NCI-H446 (cell line): ENCODE data around the gene MGMT.

ENCODE experiments used
- DNase-seq, 2 experiments: peaks; one replicate each; lab custom pipeline; 2025; lab: John Stamatoyannopoulos, UW

Gene MGMT

DNA sequence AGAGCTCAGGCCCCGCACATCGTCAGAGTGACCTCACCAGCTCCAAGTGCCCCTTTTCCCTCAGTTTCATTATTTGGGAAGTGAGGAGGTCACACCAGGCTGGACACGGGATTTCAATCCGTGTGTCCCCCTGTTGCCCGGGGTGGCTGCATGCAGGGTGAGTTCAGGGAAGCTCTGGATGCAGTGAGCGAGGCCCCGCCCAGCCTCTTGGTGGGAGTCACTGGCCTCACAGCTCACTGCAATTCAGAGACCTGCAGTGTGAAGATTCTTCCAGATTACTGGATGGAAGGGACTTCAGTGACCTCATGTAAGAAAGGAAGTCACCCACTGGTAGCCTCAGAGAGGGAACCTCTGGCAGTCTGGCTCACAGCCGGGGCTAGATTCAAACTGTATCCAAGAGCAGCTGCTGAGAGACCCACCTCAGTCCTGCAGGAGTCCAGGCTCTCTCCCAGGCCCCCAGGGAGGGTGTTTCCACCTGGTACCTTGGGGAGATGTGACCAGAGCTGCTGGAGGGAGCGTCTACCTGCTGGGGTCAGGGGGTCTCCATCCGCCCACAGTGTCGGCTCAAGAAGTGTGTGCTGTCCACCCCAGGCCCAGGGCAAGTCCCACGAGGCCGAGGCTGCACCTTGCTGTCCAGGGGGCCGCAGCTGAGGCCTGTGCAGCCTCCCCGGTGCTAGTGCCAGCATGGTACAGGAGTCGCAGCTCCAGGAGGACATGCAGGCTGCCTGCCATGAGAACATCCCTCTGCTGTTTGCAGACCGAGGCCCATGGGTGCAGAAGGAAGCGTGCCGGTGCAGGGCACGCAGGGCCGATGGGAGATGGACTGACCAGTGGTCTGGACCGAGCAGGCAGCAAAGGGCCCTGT is 54.4 kb downstream of the MGMT start:
- no peak for DNase-seq

DNA sequence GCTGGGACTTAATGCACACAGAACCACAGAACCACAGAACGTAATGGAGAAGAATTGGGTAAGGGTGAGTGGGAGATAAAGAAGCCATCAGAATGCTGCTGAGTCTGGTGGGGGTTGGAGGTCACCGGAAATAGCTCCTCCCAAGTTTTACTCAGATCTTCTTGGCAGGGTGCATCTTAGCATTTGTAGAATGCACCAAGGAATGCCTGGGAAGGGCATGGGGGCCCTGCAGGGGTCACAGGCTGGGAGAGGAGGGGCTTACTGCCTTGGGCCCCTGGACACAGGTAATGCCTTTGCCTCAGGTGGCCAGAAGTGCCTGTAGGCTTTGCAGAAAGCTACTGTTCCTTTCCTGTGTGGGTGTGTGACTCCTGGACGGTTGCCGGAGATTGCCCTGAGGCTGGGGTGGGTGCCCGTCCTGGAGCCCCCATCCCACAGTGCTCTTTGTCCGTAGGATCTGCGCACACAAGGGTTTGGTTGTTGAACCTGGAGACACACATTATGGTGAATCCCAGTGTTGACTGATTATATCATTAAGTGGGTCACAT is 55.1 kb downstream of the MGMT start:
- DNase-seq = no peak

DNA sequence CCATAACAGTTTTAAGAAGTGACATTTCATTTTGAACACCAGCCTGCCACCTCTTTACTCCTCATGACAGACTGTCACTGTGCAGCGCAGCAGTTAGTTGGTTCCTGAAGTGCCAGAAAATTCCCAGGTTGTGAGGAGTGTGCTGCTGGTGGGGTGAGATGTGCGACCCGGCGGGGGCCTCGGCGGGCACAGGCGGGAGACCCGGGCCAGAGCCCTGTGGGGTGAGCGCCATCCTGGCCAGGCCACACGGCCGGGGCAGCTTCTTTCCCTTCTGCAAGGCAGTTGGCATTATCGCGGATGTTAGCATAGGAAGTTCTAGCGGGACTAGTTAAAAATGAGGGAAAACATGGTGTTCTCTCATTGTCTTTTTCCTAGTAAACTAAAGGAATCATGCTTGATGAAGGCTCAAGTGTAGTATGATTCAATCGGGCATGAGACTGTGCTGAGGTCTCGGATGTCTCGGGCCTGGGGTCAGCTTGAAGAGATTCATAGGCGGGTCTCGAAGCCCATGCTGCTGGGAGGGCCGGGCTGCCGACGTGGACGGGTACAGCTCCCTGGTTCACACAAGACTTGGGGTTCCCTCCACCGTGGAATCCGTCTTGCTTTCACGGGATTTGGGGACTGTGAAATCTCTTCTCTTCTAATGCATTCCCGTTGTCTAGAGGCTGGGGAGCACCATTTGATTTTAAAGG is 56.1 kb downstream of the MGMT start:
- no peak for DNase-seq

DNA sequence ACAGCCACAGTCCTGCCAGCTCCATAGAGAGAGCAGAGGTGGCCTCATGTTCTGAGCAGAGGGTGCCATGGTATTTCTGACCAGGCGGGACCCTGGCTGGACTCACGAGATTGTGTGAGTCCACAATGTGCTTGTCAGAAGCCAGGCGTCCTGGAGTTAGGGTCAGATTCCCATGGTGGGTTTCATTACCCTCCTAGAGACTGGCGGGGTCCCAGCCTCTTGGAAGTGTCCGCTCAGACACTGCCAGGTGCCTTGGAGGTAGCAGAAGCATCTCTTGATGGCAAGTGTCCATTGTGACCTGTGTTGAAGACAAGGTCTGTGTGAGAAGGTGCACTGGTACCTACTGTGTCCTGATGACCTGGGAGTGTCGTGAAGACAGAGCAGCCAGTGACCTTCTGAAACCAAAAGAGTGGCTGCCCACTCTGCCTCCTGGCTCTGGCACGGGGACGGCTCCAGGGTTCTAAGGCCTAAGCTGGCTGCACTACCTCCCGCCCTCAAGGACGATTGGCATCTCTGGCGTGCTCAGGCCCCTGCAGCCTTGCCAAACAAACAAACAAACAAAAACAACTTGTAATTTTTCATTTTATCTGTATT is 56.8 kb downstream of the MGMT start:
- no peak for DNase-seq

DNA sequence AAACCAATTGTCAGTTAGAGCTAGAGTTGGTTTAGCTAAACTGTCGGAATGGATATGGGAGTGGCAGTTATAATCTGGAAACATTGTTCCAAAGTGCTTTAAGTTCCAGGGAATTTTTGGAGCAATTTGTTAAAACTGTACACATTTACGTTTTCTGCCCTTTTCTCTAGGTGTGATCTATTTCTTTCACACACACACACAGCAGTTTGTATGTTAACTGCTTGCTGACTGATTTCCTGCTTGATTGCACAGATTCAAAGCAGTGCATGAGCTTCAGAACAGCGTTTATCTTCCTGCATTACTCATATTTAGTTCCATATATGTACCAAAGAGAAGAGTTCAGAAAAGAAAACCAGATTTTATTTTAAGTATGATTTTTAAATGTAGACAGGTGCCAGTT is 57.9 kb downstream of the MGMT start:
- no peak for DNase-seq

DNA sequence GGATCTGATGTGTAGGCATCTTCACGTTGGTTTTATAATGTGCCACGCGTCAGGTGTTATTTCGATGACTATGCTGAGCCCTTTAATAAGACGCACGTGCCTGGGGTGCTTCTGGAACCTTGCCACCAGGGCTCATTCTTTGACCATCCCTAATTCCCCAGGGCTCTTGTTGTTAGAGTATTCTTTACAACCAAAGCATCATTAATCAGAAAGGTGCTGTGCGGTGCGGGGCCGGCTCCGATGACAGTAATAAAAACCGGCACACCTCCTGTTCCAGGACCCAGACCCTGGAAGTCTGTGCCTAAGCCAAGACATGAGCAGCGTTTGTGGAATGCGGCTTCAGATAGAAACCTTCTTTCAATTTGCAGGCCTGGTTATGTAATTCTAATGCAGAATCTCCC is 58.4 kb downstream of the MGMT start:
- no peak for DNase-seq

DNA sequence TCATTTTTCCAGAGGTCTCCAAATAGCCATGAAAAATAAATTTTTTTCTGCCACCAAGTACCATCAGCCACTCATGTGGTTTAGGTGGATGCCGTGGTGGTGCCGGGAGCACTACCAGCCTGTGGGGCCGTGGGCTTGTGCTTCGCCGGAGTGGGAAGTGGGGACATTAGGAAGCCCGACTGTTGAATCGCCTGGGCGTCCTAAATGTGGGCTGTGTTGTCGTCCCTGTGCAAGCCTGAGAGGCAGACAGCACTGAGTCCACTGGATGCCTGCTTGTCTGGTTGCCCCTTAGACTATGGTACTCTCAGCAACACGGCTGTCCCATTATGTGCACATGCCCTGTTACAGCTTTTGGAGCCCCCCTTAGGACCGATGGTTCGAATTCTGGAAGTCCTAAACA is 59.9 kb downstream of the MGMT start:
- DNase-seq = no peak

GRCh38 chr10:129528376-129528978 is 61.4 kb downstream of the MGMT start:
- DNase-seq = no peak

- DNase-seq = no peak
Observed at GRCh38 chr10:129530581-129530980, 63.5 kb downstream of the MGMT start.

- DNase-seq = no peak
Observed at GRCh38 chr10:129531195-129531968, 64.3 kb downstream of the MGMT start.

DNA sequence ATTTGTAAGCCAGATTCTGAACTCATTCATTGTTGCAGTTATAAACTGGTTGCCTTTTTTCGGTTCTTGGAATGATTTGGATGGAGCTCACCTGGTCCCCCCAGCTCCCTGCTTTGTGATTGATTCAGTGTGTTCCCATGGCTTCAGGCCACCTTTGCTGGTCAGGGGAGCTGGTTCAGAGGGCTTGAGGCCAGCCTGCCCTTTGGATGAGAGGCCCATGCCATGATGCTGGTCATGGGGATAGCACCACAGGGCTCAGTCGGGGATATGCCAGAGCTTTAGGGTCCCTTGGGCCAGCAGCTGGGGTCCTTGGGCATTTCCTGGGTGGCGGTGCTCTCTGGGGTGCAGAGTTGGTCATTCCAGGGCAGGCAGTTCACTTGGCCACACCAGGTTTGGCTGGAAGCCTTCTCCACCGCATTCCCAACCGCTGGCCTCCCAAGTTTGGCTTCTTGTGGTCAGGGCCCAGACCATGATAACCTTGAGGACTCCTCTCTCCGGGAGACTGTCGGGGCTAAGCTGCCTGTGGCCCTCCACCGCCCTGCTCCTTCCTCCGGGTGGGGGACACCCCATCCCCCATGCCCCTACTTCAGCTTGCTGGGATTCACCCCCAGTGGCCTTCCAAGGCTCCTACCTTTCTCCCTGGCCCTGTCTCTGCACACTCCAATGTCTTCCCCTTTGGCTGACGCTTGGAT is 65.1 kb downstream of the MGMT start:
- no peak for DNase-seq

DNA sequence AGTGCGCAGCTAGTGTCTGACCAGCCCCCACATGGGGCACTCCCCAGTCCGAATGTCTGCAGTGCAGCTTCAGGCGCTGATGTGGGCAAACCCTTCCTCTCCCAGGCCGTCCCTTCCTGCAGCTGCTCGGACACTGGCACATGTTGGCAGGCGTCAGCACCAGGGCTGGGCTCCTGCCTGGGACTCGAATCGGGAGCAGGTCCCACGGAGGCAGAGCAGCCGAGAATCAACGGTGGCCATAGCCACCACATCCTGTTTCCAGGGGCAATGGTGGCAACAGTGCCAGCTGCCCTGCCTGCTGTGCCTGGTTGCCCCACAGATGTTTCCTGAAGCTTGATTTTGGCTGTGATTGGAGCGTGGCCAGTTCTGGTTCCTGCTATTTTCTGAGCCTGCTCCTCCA is 65.8 kb downstream of the MGMT start:
- DNase-seq = no peak

GRCh38 chr10:129533281-129533680 is 66.2 kb downstream of the MGMT start:
- DNase-seq = no peak

- DNase-seq = no peak
Observed at GRCh38 chr10:129534826-129535225, 67.8 kb downstream of the MGMT start.

GRCh38 chr10:129536336-129536735 is 69.3 kb downstream of the MGMT start:
- no peak for DNase-seq

DNA sequence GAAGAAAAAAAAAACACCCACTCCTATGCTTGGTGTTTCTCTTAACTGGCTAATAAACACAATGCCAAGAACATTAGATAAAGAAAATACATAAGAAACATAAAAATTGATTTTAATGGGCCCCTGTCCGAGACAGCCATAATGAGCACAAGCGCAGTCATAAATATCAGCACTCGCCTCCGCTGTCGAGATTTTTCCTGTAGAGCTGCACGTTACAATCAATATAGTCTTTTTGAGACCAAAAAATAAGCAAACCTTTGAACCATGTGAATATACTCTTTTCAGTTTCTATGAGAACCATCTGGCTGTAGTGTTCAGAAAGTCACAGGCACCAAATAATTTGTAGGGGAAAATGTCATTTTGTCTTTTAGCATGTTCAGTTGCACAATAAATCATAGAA is 70.1 kb downstream of the MGMT start:
- DNase-seq = no peak

DNA sequence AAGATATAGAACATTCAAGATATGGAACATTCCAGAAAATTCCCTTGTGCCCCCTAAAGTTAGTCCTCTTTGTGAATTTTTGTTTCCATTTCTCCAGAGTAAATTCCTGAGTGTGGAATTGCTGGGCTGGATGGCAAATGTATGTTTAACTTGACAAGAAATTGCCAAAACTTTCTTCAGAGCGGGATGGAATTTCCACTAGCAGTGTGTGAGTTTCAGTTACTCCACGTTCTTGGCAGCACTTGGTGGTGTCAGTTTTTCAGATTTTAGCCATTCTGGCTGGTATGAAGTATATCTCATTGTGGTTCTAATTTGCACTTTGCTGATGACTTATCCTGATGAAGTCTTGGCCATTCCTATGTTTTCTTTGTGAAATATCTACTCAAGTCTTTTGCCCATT is 71.2 kb downstream of the MGMT start:
- no peak for DNase-seq

- no peak for DNase-seq
Observed at GRCh38 chr10:129541200-129541599, 74.2 kb downstream of the MGMT start.

DNA sequence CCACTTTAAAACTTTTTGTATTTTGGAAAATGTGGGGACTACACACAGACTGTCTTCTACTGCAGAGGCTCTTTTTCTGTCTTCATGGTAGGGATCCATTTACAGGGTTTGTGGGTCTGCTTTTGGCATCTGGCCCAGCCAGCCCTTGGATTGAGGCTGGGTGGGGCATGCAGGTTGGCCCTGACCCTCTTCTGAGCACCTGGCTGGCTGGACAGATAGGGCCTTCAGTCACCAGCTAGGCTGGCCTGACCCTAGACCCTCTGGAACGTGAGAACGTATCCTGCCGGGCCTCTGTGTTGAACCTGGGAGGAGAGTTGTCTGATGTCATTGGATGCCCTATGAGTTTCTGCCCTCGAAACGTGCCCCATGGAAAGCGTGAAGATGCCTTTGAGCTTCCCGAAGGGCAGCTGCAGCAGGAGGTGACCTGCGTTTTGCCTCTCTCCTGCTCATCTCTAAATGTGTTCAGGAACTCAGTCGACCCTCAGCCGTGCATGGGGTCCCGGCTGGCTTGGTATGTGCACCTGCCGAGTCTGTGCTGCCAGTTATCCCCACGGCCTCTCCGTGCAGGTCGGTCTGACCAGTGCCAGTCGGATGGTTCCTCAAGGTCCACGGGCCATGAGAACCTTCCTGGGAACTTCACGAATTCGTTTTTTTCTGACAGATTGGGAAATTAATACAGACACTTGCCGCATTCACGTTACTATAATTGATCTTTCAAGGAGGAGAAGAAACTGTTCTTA is 74.9 kb downstream of the MGMT start:
- no peak for DNase-seq

DNA sequence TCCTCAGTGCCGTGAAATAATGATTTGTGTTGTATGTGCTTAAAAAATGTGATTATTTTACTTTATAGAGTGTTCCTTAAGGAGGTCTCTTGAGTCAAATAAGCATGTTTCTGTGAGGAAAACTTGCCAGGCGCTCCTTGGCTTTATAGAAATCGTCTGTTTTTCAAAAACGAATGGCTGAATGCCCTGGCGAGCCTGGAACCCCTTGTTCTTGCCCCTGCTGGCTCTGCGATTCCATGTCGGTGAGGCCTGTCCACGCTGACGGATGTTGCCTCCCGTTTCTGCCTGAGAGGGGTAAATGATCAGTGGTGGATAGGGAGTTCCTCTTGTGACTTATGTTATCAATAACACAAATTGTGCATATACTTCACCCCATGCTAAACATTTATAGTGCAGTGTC is 75.5 kb downstream of the MGMT start:
- DNase-seq = no peak
